Fibroblast of the conjunctiva (primary cell): ENCODE measurements around the gene ILK.
A peak's percentile ranks its signal among the peaks of the same experiment; 100 is the strongest.

Experiments
- DNase-seq: peaks from one replicate; pipeline ENCODE4 v3.0.0-alpha.2; 2010; ENCODE audit warnings: low read depth

The ILK gene

GRCh38 chr11:6574816-6575715 is 28.5 kb upstream of the ILK start:
- DNase-seq: no peak

GRCh38 chr11:6576471-6577373 is 26.9 kb upstream of the ILK start:
- peak; percentile 72 for DNase-seq

DNA sequence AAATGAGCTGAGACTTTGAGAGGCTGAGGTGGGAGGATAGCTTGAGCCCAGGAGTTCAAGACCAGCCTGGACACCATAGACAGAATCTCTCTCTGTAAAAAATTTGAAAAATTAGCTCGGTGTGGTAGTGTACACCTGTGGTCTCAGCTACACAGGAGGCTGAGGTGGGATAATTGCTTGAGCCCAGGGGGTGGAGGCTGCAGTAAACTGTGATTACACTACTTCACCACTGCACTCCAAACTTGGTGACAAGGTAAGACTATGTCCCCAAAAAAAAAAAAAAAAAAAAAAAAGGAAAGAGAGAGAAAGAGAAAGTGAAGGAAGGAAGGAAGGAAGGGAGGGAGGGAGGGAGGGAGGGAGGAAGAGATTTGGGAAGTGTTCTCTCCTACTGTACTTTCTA is 25.4 kb upstream of the ILK start:
- DNase-seq: no peak

DNA sequence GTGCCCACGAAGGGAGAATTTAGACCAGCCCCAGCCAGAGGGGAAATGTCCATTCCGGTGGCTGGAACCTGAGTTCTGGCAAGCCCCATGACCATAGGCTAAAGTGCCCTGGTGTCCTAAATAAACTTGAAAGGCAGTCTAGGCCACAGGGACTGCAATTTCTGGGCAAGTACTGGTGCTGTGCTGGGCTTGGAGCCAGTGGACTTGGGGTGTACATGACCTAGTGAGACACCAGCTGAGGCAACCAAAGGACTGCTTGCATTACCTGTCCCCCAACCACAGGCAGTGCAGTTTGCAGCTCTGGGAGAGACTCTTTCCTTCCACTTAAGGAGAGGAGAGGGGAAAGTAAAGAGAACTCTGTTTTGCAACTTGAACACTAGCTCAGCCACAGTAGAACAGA is 23.9 kb upstream of the ILK start:
- no peak for DNase-seq

DNA sequence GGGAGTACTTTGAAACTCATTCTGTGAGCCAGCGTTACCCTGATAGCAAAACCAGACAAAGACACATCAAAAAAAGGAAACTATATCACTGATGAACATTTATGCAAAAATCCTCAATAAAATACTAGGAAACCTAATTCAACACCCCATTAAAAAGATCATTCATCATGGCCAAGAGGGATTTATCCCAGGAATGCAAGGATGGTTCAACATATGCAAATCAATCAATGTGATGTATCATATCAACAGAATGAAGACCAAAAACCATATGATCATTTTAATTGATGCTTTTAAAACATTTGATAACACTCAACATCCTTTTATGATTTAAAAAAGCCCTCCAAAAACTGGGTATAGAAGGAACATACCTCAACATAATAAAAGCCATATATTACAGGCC is 20.0 kb upstream of the ILK start:
- no peak for DNase-seq

- no peak for DNase-seq
Measured at GRCh38 chr11:6584528-6584927, 19.0 kb upstream of the ILK start.

DNA sequence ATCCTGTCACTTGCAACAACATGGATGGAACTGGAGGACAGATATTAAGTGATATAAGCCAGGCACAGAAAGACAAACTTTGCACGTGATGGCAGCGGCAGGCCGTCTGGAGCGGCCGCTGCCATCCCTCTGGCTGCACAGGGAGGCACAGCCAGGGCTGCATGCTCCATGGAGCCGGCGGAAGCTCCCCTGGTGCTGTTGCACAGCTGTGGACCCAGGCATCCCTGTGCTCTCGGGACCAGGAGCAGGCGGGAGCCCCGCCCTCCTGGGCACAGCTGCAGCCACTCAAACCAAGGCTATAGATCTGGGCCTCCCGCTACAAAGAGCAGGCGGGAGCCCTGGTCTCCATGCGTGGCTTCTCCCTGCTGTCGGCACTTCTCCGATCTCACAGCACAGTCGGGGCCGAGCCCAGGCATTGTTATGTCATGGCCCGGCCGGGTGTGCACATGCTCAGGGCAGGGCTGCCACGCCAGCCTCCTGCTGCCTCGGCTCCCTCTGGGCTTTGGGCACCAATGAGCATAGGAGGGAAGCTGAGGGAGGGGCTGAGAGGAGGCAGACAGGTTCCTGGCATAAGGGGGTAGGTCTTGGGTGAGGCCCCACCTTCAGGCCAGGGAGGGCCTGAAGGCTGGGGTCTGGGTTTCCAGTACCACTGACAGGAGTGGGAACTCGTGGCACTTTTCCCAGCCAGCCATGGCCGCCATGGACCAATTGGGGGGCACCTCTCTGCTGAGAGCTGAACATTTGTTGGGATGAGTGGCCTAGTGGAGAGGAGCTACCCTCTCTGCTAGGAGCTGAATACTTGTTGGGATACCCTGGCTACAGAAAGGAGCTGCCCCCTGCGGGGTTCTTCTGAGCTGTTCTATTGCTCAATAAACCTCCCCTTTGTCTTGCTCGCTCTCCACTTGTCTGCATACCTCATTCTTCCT is 16.9 kb upstream of the ILK start:
- DNase-seq: no peak

- DNase-seq: no peak
Measured at GRCh38 chr11:6587360-6587953, 16.1 kb upstream of the ILK start.

DNA sequence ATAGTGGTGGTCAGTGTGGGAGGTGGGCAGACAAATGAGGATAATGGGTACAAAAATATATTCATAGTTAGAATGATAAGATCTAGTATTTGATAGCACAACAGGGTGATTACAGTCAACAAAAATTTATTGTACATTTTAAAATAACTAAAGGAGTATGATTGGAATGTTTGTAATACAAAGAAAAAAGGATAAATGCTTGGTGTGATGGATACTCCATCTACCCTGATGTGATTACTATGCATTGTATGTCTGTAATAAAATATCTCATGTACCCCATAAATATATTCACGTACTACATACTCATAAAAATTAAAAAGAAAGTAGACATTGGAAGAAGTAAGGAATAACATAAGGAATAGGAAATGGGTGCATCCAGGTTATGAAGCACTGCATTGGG is 15.6 kb upstream of the ILK start:
- DNase-seq: no peak

- no peak for DNase-seq
Measured at GRCh38 chr11:6594142-6594768, 9.3 kb upstream of the ILK start.

DNA sequence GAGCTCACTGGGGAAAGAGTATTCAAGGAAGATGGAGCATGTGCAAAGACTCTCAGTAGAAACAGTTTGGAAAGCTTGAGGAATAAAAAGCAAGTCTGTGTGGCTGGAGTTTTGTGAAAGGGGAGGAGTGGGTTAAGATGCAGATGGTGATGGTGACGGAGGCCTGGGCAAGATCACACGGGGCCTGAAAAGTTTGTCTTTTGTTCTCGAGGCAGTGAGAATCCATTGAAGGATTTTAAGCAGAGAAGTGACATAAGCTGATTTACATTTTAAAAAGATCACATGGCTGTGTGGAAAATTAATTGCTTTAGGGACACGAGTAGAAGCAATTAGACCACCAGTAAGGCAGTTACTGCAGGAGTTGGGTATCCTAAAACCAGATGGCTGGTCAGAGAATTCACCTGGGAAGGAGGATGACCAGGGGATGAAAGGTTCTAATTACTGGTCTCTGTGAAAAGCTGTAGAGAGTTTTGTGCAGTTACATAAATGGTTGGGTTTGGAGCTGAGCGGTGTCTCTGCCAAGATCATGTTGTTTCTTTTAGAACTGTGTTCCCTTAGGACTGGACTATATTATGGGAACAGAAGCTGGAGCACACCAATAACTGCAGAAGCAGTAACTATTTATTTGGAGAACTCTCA is 7.2 kb upstream of the ILK start:
- DNase-seq: no peak

GRCh38 chr11:6598555-6598954 is 5.0 kb upstream of the ILK start:
- no peak for DNase-seq

GRCh38 chr11:6599449-6599848 is 4.1 kb upstream of the ILK start:
- DNase-seq: no peak

GRCh38 chr11:6599881-6600390 is 3.6 kb upstream of the ILK start:
- DNase-seq: no peak

DNA sequence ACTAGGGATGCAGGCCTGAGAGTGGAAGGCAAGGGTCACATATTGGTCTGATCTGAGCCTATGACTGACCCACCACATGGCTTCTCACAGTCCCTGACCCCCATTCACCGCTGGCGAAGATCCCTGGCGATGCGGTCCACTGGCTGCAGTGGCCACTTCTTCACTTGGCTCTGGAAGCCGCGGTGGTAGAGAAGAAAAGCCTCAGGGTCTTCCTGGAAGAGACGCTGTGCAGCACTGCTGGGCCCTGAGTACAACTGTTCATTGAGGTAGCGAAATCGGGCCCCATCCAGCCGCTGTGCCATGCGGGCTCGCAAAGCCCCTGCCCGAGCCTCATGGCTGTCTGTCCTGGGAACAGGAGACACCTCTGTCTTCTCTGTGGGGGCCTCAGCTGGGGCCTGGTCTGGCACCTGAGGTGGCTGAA is 2.5 kb upstream of the ILK start:
- DNase-seq: no peak

- DNase-seq: no peak
Measured at GRCh38 chr11:6602096-6602940, 1.3 kb upstream of the ILK start.

- peak; percentile 43 for DNase-seq
Measured at GRCh38 chr11:6604081-6604626, 580 bp downstream of the ILK start.

DNA sequence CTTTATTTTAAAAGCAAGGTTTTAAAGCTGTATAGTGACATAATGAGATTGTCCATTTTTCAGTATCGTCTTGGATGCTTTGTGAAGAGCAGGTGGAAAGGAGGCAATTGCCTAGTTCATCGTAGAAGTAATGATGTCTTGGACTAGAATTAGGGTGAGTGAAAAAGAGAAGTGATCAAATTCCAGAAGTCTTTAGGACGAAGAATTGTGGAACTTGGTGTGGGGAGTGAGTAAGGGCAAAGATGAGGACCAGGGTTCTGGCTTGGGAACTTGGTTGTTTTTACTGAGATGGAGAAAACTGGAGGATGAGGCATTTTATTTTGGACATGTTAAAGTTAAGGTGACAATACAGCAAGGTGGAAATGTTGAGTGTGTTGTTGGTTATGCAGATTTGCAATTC is 1.2 kb downstream of the ILK start:
- no peak for DNase-seq
